Activated T-helper 2 cell treated with anti-CD3 and anti-CD28 coated beads, Interferon-gamma antibody, Interleukin-2, Interleukin-4, amounts not matched to agents 10 μg/mL and 5 μg/mL and 100 μg/mL, durations not matched to agents 14 hours and 24 hours and 36 hours (primary cell): ENCODE measurements around the gene ACP5. TPM values are rescaled to one million over a fixed set of nuclear protein-coding genes. Genes with fewer than 3 reads are reported as not detected.

Experiments
- DNase-seq: peaks from one replicate; pipeline ENCODE4 v3.0.0; 2021; ENCODE audit warnings: low spot score
- H3K27ac Mint-ChIP-seq: one replicate; pipeline ENCODE4 v1.8.0; 2021; ENCODE audit warnings: mixed read lengths
- H3K27me3 Mint-ChIP-seq: one replicate; pipeline ENCODE4 v1.8.0; 2021; ENCODE audit warnings: low read depth, mixed read lengths
- H3K36me3 Mint-ChIP-seq: one replicate; pipeline ENCODE4 v1.8.0; 2021; ENCODE audit warnings: low read depth, mixed read lengths
- H3K4me1 Mint-ChIP-seq: one replicate; pipeline ENCODE4 v1.8.0; 2021; ENCODE audit warnings: low read depth, mixed read lengths
- H3K4me3 Mint-ChIP-seq: one replicate; pipeline ENCODE4 v1.8.0; 2021; ENCODE audit warnings: low read depth, mild to moderate bottlenecking, moderate library complexity, mixed read lengths
- H3K9me3 Mint-ChIP-seq: one replicate; pipeline ENCODE4 v1.8.0; 2021; ENCODE audit warnings: mixed read lengths
- intact Hi-C: fragments of 100-400 bp; cut with micrococcal nuclease; formaldehyde crosslinking; loops from one replicate; pipeline ENCODE4 v1.15.1; 2023
- total RNA-seq: library from RNA; stranded (reverse); gene quantifications from 2 replicates; pipeline ENCODE4 v1.2.3, GENCODE V29; 2022

The ACP5 gene
- total RNA-seq, 1 donor from 2014 or later, result 27.0 TPM

DNA sequence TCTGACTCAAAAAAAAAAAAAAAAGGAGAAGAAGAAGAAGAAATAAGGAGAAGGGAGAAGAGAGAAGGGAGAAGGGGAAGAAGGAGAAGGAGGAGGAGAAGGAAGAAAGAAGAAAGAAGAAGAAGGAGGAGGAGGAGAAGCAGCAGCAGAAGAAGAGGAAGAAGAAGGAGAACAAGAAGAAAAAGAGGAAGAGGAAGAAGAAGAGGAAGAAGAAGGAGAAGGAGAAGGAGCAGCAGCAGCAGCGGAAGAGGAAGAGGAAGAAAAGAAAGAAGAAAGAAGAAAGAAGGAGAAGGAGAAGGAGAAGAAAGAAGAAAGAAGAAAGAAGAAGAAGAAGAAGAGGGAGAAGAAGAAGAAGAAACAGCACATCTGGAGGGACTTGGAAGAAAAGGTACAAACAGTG lies 42.9 kb downstream of the ACP5 start:
- intact Hi-C loops, result no loop called here
- no peak for DNase-seq
- no peaks in the 10 kb centered on the region for H3K36me3 Mint-ChIP-seq
- no peaks in the 10 kb centered on the region for H3K9me3 Mint-ChIP-seq
- H3K27me3 Mint-ChIP-seq, result peaks cover 19% of the 10 kb centered on the region
- no peak overlapping the region for H3K27ac Mint-ChIP-seq
- H3K4me1 Mint-ChIP-seq, result peaks cover 22% of the 10 kb centered on the region
- H3K4me3 Mint-ChIP-seq, result no peak overlapping the region

DNA sequence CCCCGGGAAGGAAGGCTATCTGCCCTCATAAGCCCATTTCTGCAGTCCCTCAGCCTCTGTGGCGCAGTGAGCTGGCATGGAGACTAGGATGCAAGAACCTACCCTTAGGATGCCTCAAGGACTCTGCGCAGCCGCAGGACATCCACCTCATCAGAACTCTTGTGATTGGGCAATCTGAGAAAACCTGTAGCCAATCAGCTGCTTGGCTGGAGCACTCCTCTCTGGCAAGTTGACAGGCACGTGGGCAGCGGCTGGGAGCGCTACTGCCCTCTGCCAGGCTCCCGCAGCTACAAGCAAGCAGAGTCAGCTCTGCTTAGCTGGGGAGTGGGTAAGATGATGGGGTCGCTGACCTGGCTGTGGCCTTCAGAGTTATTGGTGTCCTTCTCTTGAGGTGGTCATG lies 47.0 kb downstream of the ACP5 start:
- intact Hi-C loops, result no loop called here
- H3K36me3 Mint-ChIP-seq, result peaks cover 5% of the 10 kb centered on the region
- H3K9me3 Mint-ChIP-seq, result no peaks in the 10 kb centered on the region
- no peak overlapping the region for H3K4me3 Mint-ChIP-seq
- peaks cover 26% of the 10 kb centered on the region for H3K4me1 Mint-ChIP-seq
- DNase-seq, result peak; percentile 39
- H3K27me3 Mint-ChIP-seq, result peaks cover 5% of the 10 kb centered on the region
- no peak overlapping the region for H3K27ac Mint-ChIP-seq

DNA sequence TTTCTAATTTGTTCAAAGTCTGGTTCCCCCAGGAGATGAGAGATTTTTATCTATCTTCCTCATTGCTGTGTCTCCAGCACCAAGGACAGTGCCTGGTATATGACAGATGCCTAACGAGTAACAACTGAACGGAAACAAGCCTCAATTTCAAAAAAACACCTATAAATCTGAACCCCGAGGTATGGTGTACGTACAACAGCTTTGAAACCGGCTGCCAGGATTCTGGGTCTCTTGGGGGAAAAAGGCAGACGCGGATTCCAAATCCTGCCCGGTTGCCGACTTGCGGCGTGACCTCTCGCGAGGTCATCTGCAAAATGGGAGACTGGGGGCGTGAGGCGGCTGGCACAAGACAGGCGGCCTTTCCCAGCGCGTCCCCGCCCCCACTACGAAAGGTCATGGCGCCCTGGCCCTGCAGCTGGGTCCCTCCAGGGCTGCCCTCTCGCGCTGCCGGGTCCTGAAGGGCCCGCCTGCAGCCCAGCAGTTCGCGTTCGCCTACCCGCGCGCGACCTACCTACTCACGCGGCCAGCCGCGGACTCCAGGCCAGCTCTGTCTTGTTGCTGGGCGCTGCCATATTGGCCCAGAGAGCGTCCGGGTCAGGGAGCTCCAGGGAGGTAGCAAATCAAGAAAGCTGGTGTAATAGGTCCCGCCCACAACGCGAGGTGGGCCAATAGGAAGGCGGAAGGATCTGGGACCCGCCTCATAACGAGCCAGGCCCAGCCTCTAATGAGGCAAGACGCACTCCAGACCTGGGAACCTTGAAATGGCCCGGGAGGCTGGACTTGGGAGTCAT lies 48.7 kb downstream of the ACP5 start, which contains the start of gene ECSIT:
TSS of gene ECSIT (minus strand) at position 584 of the 791 bp plus-strand sequence. CDS start 9,964 bp downstream, outside the sequence.
- H3K4me3 Mint-ChIP-seq, result peak within 1 kb of the TSS; percentile 90
- intact Hi-C loops, result loop anchor here (1.0 to 2.0 kb wide), 2 partner anchors 23 to 94 kb away; partner anchors contain the start of genes ODAD3, PRKCSH and ZNF653

More for the DNA sequence above, 48.7 kb downstream of the ACP5 start, which contains the start of gene ECSIT:
- Mint-ChIP-seq H3K36me3 (peaks cover 5% of the 10 kb centered on the region), H3K4me1 (peaks cover 23% of the 10 kb centered on the region), H3K27me3 (no peaks in the 10 kb centered on the region), H3K9me3 (no peaks in the 10 kb centered on the region), H3K27ac (peak within 1 kb of the TSS; percentile 78)
- peak; percentile 90 for DNase-seq

Other genes starting within 250 kb of the ACP5 start
- 9.3 and 11.6 TPM in 2 replicates for gene RAB3D, start 238.0 kb downstream of the ACP5 start, total RNA-seq
- 34.0 and 34.9 TPM in 2 replicates for gene TMEM205, start 231.4 kb downstream of the ACP5 start, total RNA-seq
- gene CCDC159, start 231.1 kb downstream of the ACP5 start, total RNA-seq, result 14.6 and 16.3 TPM in 2 replicates
- 2.6 and 3.4 TPM in 2 replicates for gene PLPPR2, start 222.2 kb downstream of the ACP5 start, total RNA-seq
- gene SWSAP1, start 203.0 kb downstream of the ACP5 start, total RNA-seq, result 2.6 and 2.8 TPM in 2 replicates
- 10.3 TPM in 2 replicates for gene EPOR, start 193.3 kb downstream of the ACP5 start, total RNA-seq
- not detected in 2 replicates for gene RGL3, start 158.3 kb downstream of the ACP5 start, total RNA-seq
- 0.37 TPM in 1 of 2 replicates, not detected in the other for gene ODAD3, start 142.5 kb downstream of the ACP5 start, total RNA-seq
- gene PRKCSH, start 142.0 kb downstream of the ACP5 start, total RNA-seq, result 282 and 298 TPM in 2 replicates
- gene ELAVL3, start 96.6 kb downstream of the ACP5 start, total RNA-seq, result 0.84 TPM in 1 of 2 replicates, not detected in the other
- 19.4 and 20.1 TPM in 2 replicates for gene ZNF653, start 71.8 kb downstream of the ACP5 start, total RNA-seq
- 42.7 and 43.5 TPM in 2 replicates for gene ECSIT, start 48.5 kb downstream of the ACP5 start, total RNA-seq
- not detected in 2 replicates for gene CNN1, start 38.8 kb downstream of the ACP5 start, total RNA-seq
- gene ELOF1, start 18.4 kb downstream of the ACP5 start, total RNA-seq, result 64.1 and 68.3 TPM in 2 replicates
- 8.3 and 10.9 TPM in 2 replicates for gene ZNF627, start 19.8 kb upstream of the ACP5 start, total RNA-seq
- 3.6 TPM in 2 replicates for gene ZNF823, start 161.3 kb upstream of the ACP5 start, total RNA-seq
- 4.2 and 4.9 TPM in 2 replicates for gene ZNF441, start 189.4 kb upstream of the ACP5 start, total RNA-seq
- 0.67 and 0.82 TPM in 2 replicates for gene ZNF491, start 220.9 kb upstream of the ACP5 start, total RNA-seq
- gene ZNF440, start 236.6 kb upstream of the ACP5 start, total RNA-seq, result 10.8 and 11.0 TPM in 2 replicates